Caco-2 (cell line): ENCODE results near the gene RTTN. TPM values are rescaled to one million over a fixed set of nuclear protein-coding genes. Genes with fewer than 3 reads are reported as not detected.

Source experiments
- BruUV-seq: library from RNA; stranded (reverse); fragments of 400-500 nt; replicated peaks from 2 replicates; lab custom pipeline; 2021; lab: Mats Ljungman, UMichigan
- CTCF ChIA-PET: fragments of 300-600 bp; sonication (Branson Sonifier 250); formaldehyde crosslinking; loops from one replicate; lab custom pipeline; 2022; ENCODE audit warnings: antibody characterized with exemption; lab: Charles Lee
- POLR2A ChIA-PET: fragments of 300-600 bp; sonication (Branson Sonifier 250); formaldehyde crosslinking; loops from one replicate; lab custom pipeline; 2022; ENCODE audit warnings: antibody characterized with exemption; lab: Charles Lee
- DNase-seq, 2 experiments: peaks; one replicate each; pipeline versions ENCODE4 v3.0.0 to v3.0.0-alpha.2; 2020 to 2022
- H3K27me3 ChIP-seq: replicated peaks from 2 replicates; pipeline ENCODE4 v1.6.0; 2011; ENCODE audit warnings: low read length; ENCODE audit not compliant: control insufficient read depth, insufficient read depth
- H3K36me3 ChIP-seq: 2 replicates; pipeline ENCODE4 v1.5.1; 2011; ENCODE audit warnings: low read length; ENCODE audit not compliant: control insufficient read depth, insufficient read depth
- H3K4me1 ChIP-seq: fragments of 250-450 bp; sonication (Bioruptor Pico); 2 replicates; pipeline ENCODE4 v1.5.1; 2020; ENCODE audit warnings: mild to moderate bottlenecking
- H3K4me3 ChIP-seq: 2 replicates; pipeline ENCODE4 v1.5.1; 2011; ENCODE audit warnings: low read depth, mild to moderate bottlenecking, control low read depth, low read length
- H3K9me3 ChIP-seq: fragments of 250-450 bp; sonication (Bioruptor Pico); 2 replicates; pipeline ENCODE4 v1.5.1; 2020; ENCODE audit warnings: mild to moderate bottlenecking, moderate library complexity
- H3K27ac Mint-ChIP-seq: one replicate; pipeline ENCODE4 v1.8.0; 2022; ENCODE audit warnings: mixed read lengths; ENCODE audit not compliant: unreplicated experiment
- H3K27me3 Mint-ChIP-seq: one replicate; pipeline ENCODE4 v1.8.0; 2022; ENCODE audit warnings: mixed read lengths; ENCODE audit not compliant: insufficient read depth, unreplicated experiment
- H3K36me3 Mint-ChIP-seq: one replicate; pipeline ENCODE4 v1.8.0; 2022; ENCODE audit warnings: mild to moderate bottlenecking, mixed read lengths; ENCODE audit not compliant: insufficient read depth, unreplicated experiment
- H3K4me1 Mint-ChIP-seq: one replicate; pipeline ENCODE4 v1.8.0; 2022; ENCODE audit warnings: low read depth, mixed read lengths; ENCODE audit not compliant: unreplicated experiment
- H3K4me3 Mint-ChIP-seq: one replicate; pipeline ENCODE4 v1.8.0; 2022; ENCODE audit warnings: mild to moderate bottlenecking, moderate library complexity, mixed read lengths; ENCODE audit not compliant: unreplicated experiment
- H3K9me3 Mint-ChIP-seq: one replicate; pipeline ENCODE4 v1.8.0; 2022; ENCODE audit warnings: mixed read lengths; ENCODE audit not compliant: unreplicated experiment
- CTCF ChIP-seq, 2 experiments: fragments of 200-600 bp in 1 of 2; IDR thresholded peaks; 1 replicate in 1 of 2; 2 replicates in 1 of 2; pipeline versions ENCODE4 v1.5.1 to v1.8.0; 2011 to 2022; ENCODE audit warnings: antibody characterized with exemption in 1 of 2, control low read depth in 1 of 2, inconsistent platforms in 1 of 2, low read depth in 1 of 2, low read length in 1 of 2, mild to moderate bottlenecking in 1 of 2, moderate library complexity in 1 of 2; ENCODE audit not compliant: insufficient read depth in 1 of 2, severe bottlenecking in 1 of 2, unreplicated experiment in 1 of 2
- intact Hi-C: fragments of 100-400 bp; cut with micrococcal nuclease; formaldehyde crosslinking; loops from one replicate; pipeline ENCODE4 v1.10.0; 2022; ENCODE audit not compliant: unreplicated experiment
- total RNA-seq: library from RNA; stranded (reverse); gene quantifications from 2 replicates; pipeline ENCODE4 v1.2.3, GENCODE V29; 2022

Gene RTTN
- total RNA-seq, 1 experiment from 2014 or later = 14.6 TPM

- Histone ChIP-seq H3K4me1 (no peaks in the 10 kb centered on the region), H3K9me3 (no peaks in the 10 kb centered on the region), H3K27me3 (no peaks in the 10 kb centered on the region), H3K4me3 (no peak overlapping the region), H3K36me3 (no peaks in the 10 kb centered on the region)
- no peak for DNase-seq
- POLR2A ChIA-PET = no interaction called here
- no TSS peak for BruUV-seq
- no peak for TF ChIP-seq CTCF (IDR thresholded peaks at IDR 0.05; ENCODE audit: insufficient read depth in 1 of 2, low read depth in 1 of 2, low read length in 1 of 2, severe bottlenecking in 1 of 2, unreplicated experiment in 1 of 2)
- CTCF ChIA-PET = no interaction called here
- Mint-ChIP-seq H3K36me3 (no peaks in the 10 kb centered on the region), H3K4me3 (no peak overlapping the region), H3K27me3 (no peaks in the 10 kb centered on the region), H3K9me3 (no peaks in the 10 kb centered on the region), H3K4me1 (no peaks in the 10 kb centered on the region), H3K27ac (no peak overlapping the region)
- intact Hi-C loops = no loop called here
Observed at GRCh38 chr18:70069382-70069781, 136.1 kb downstream of the RTTN start.

GRCh38 chr18:70068981-70069380 is 136.5 kb downstream of the RTTN start:
- no peak for DNase-seq
- Histone ChIP-seq H3K27me3 (no peaks in the 10 kb centered on the region), H3K9me3 (no peaks in the 10 kb centered on the region), H3K36me3 (no peaks in the 10 kb centered on the region), H3K4me1 (no peaks in the 10 kb centered on the region), H3K4me3 (no peak overlapping the region)
- TF ChIP-seq CTCF (IDR thresholded peaks at IDR 0.05; ENCODE audit: insufficient read depth in 1 of 2, low read depth in 1 of 2, low read length in 1 of 2, severe bottlenecking in 1 of 2, unreplicated experiment in 1 of 2) = no peak
- Mint-ChIP-seq H3K9me3 (no peaks in the 10 kb centered on the region), H3K4me1 (no peaks in the 10 kb centered on the region), H3K36me3 (no peaks in the 10 kb centered on the region), H3K27ac (no peak overlapping the region), H3K4me3 (no peak overlapping the region), H3K27me3 (no peaks in the 10 kb centered on the region)
- intact Hi-C loops = no loop called here
- CTCF ChIA-PET = no interaction called here
- BruUV-seq = no TSS peak
- POLR2A ChIA-PET = no interaction called here

DNA sequence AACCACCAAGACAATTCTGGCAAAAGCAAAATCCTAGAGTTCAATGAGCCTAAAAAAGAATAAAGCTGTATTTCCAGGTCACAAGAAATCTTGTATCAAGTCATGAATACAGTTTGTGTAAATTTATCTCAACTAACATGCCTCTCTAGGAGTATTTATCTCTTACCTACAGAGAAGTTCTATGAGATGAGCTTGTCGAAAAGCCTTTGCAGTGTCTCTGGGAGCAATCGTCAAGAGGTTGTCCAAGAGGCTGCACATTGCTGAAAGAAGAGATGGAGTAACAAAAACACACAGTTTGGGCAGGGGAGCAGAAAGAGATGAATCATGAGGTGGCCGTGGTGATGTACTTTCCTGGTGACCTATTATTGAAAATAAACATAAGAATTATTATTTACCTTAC is 145.8 kb downstream of the RTTN start:
- no TSS peak for BruUV-seq
- Mint-ChIP-seq H3K4me3 (no peak overlapping the region), H3K27me3 (no peaks in the 10 kb centered on the region), H3K4me1 (no peaks in the 10 kb centered on the region), H3K36me3 (peaks cover 5% of the 10 kb centered on the region), H3K9me3 (no peaks in the 10 kb centered on the region), H3K27ac (no peak overlapping the region)
- no peaks in the 10 kb centered on the region for H3K9me3 ChIP-seq
- TF ChIP-seq CTCF (IDR thresholded peaks at IDR 0.05; ENCODE audit: insufficient read depth in 1 of 2, low read depth in 1 of 2, low read length in 1 of 2, severe bottlenecking in 1 of 2, unreplicated experiment in 1 of 2) = no peak
- H3K36me3 ChIP-seq = no peaks in the 10 kb centered on the region
- H3K27me3 ChIP-seq = no peaks in the 10 kb centered on the region
- ChIA-PET CTCF (no interaction called here), POLR2A (no interaction called here)
- no peak overlapping the region for H3K4me3 ChIP-seq
- H3K4me1 ChIP-seq = no peaks in the 10 kb centered on the region
- intact Hi-C loops = no loop called here
- DNase-seq = no peak
